HepG2 (cell line): Measurements from ENCODE around the gene RNF6. TPM values are rescaled to one million over a fixed set of nuclear protein-coding genes. Genes with fewer than 3 reads are reported as not detected.

Experiments used
- ATF1 ChIP-seq: IDR thresholded peaks from 2 replicates; pipeline ENCODE4 v1.6.1; 2016; ENCODE audit warnings: mild to moderate bottlenecking, control low read depth
- CEBPB ChIP-seq: IDR thresholded peaks from 2 replicates; pipeline ENCODE4 v1.6.1; 2011; ENCODE audit warnings: low read depth, low read length, improper control_type of control experiment, borderline replicate concordance
- DR1 ChIP-seq: sonication (generic); formaldehyde crosslinking; IDR thresholded peaks from 2 replicates; pipeline ENCODE4 v1.8.0; 2021; ENCODE audit warnings: mild to moderate bottlenecking, missing genetic modification reagents, inconsistent platforms
- FOXP1 ChIP-seq, 2 experiments: fragments of 450-650 bp in 1 of 2; IDR thresholded peaks; 2 replicates each; pipeline ENCODE4 v1.6.1; 2017 to 2018; ENCODE audit warnings: antibody characterized with exemption in 1 of 2
- PHF21A ChIP-seq: sonication (generic); formaldehyde crosslinking; IDR thresholded peaks from 2 replicates; pipeline ENCODE4 v1.5.0; 2020; ENCODE audit warnings: mild to moderate bottlenecking, missing genetic modification reagents
- SALL1 ChIP-seq: sonication (generic); formaldehyde crosslinking; IDR thresholded peaks from 2 replicates; pipeline ENCODE4 v1.8.0; 2022; ENCODE audit warnings: mild to moderate bottlenecking, missing genetic modification reagents
- TAF15 ChIP-seq: fragments of 200-400 bp; formaldehyde crosslinking; IDR thresholded peaks from one replicate; pipeline ENCODE4 v1.6.1; 2018; ENCODE audit warnings: mild to moderate bottlenecking, low read depth, low read length; ENCODE audit not compliant: poor library complexity, severe bottlenecking
- ZFP41 ChIP-seq: sonication (generic); formaldehyde crosslinking; IDR thresholded peaks from 2 replicates; pipeline ENCODE4 v1.4.0; 2020; ENCODE audit warnings: mild to moderate bottlenecking, missing genetic modification reagents, borderline replicate concordance
- ZFP90 ChIP-seq: sonication (generic); formaldehyde crosslinking; IDR thresholded peaks from 2 replicates; pipeline ENCODE4 v1.8.0; 2022; ENCODE audit warnings: missing genetic modification reagents, mild to moderate bottlenecking, inconsistent platforms, borderline replicate concordance
- ZKSCAN5 ChIP-seq: sonication (generic); formaldehyde crosslinking; IDR thresholded peaks from 2 replicates; pipeline ENCODE4 v1.5.1; 2020; ENCODE audit warnings: mild to moderate bottlenecking, missing genetic modification reagents
- ZNF33B ChIP-seq: sonication (generic); formaldehyde crosslinking; IDR thresholded peaks from 2 replicates; pipeline ENCODE4 v1.5.1; 2020; ENCODE audit warnings: mild to moderate bottlenecking, missing genetic modification reagents
- ZNF468 ChIP-seq: sonication (generic); formaldehyde crosslinking; IDR thresholded peaks from 2 replicates; pipeline ENCODE4 v1.8.0; 2022; ENCODE audit warnings: mild to moderate bottlenecking, moderate library complexity, missing genetic modification reagents
- ZNF672 ChIP-seq: sonication (generic); formaldehyde crosslinking; IDR thresholded peaks from 2 replicates; pipeline ENCODE4 v1.8.1; 2022; ENCODE audit warnings: missing genetic modification reagents
- ZNF703 ChIP-seq: sonication (generic); formaldehyde crosslinking; IDR thresholded peaks from 2 replicates; pipeline ENCODE4 v1.5.1; 2020; ENCODE audit warnings: missing genetic modification reagents, mild to moderate bottlenecking, moderate library complexity, borderline replicate concordance
- ZNF788 ChIP-seq: sonication (generic); formaldehyde crosslinking; IDR thresholded peaks from 2 replicates; pipeline ENCODE4 v1.5.0; 2020; ENCODE audit warnings: mild to moderate bottlenecking, missing genetic modification reagents, borderline replicate concordance
- ZSCAN9 ChIP-seq: IDR thresholded peaks from 2 replicates; pipeline ENCODE4 v1.6.1; 2016; ENCODE audit warnings: borderline replicate concordance
- polyA plus RNA-seq, 8 experiments: library from polyadenylated mRNA; depleted of rRNA in 3 of 8; stranded (reverse) in 7 of 8; unstranded in 1 of 8; fragments of >200 nt; fragmentation: Illumina TruSeq in 4 of 8; extraction: Trizol in 4 of 8; gene quantifications; 2 replicates each; pipeline versions ENCODE4 v1.2.1 to v1.2.3, GENCODE V29; 2011 to 2016; ENCODE audit warnings: low read depth in 4 of 8, missing spikeins in 1 of 8, mixed read lengths in 1 of 8; ENCODE audit not compliant: insufficient read depth in 1 of 8
- total RNA-seq, 5 experiments: library from RNA; depleted of rRNA; stranded (reverse); fragments of >200 nt; fragmentation: Illumina TruSeq; extraction: Trizol; gene quantifications; 2 replicates each; pipeline ENCODE4 v1.2.3, GENCODE V29; 2016; ENCODE audit warnings: low read depth in 1 of 5
- TF ChIP-seq, protein P1 (sequence below): sonication (generic); formaldehyde crosslinking; IDR thresholded peaks from 2 replicates; pipeline ENCODE4 v1.4.0; 2020; ENCODE audit warnings: missing genetic modification reagents
- TF ChIP-seq, protein P2 (sequence below): sonication (generic); formaldehyde crosslinking; IDR thresholded peaks from 2 replicates; pipeline ENCODE4 v1.8.1; 2023; ENCODE audit warnings: mild to moderate bottlenecking, missing genetic modification reagents, borderline replicate concordance
- TF ChIP-seq, protein P3 (sequence below): sonication (generic); formaldehyde crosslinking; IDR thresholded peaks from 2 replicates; pipeline ENCODE4 v1.4.0; 2020; ENCODE audit warnings: missing genetic modification reagents, mild to moderate bottlenecking, borderline replicate concordance
- TF ChIP-seq, protein P4 (sequence below): sonication (generic); formaldehyde crosslinking; IDR thresholded peaks from 2 replicates; pipeline ENCODE4 v1.5.0; 2020; ENCODE audit warnings: mild to moderate bottlenecking, missing genetic modification reagents, borderline replicate concordance

The RNF6 gene
- total and polyA plus RNA-seq, 2 of the 13 experiments (the other 11 are each of a cell fraction or from before 2014, with no cell fraction given): 14.6 to 36.8 TPM

DNA sequence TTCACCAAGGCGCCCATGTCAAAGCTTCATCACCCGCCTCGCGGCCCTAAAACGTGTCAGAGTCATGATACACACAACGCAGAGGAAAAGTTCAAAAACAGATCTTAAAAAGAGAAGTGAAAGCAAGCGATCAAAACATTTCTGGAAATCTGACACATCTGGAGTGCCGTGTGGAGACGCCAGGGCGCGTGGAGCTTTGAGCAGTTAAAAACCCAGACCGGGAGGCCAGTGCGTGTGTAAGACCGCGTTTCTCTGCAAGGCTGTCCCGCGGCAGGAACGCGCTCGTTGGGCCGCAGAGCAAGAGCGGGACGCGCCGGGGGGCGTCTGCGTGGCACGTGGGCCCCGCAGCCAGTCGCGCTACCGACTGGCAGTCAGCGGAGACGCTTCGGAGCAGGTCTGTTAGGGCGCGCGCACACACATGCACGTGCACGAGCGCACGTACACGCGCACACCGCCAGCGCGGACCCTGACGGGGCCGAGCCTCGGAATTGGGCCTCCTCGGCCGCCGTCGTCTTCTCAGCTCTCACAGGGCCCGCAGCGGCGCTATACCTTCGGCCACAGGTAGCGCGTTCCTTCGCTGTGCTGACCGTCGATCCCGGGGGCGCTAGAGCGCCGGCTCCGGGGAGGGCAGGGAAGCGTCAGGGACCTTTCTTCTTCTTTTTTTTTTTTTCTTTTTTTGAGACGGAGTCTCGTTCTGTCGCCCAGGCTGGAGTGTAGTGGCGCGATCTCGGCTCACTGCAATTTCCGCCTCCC is 35.8 kb downstream of the RNF6 start (continued):
- TF ChIP-seq, protein P1, sequence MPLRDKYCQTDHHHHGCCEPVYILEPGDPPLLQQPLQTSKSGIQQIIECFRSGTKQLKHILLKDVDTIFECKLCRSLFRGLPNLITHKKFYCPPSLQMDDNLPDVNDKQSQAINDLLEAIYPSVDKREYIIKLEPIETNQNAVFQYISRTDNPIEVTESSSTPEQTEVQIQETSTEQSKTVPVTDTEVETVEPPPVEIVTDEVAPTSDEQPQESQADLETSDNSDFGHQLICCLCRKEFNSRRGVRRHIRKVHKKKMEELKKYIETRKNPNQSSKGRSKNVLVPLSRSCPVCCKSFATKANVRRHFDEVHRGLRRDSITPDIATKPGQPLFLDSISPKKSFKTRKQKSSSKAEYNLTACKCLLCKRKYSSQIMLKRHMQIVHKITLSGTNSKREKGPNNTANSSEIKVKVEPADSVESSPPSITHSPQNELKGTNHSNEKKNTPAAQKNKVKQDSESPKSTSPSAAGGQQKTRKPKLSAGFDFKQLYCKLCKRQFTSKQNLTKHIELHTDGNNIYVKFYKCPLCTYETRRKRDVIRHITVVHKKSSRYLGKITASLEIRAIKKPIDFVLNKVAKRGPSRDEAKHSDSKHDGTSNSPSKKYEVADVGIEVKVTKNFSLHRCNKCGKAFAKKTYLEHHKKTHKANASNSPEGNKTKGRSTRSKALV: peak; percentile 92
- TF ChIP-seq SALL1: peak; percentile 91
- peak; percentile 79; the same call in 1 of the 2 replicates for TF ChIP-seq ZNF33B (CRISPR knock-in tag)
- TF ChIP-seq ATF1 (CRISPR knock-in tag): no peak
- no peak for TF ChIP-seq TAF15
- TF ChIP-seq ZNF703 (CRISPR knock-in tag): peak; percentile 63; the same call in 1 of the 2 replicates
- no peak for TF ChIP-seq ZNF468 (CRISPR knock-in tag)
- TF ChIP-seq ZFP41 (CRISPR knock-in tag): peak; percentile 80; the same call in 1 of the 2 replicates
- TF ChIP-seq ZFP90: peak; percentile 88; the same call in 1 of the 2 replicates
- peak; percentile 31; the same call in 1 of the 2 replicates for TF ChIP-seq ZKSCAN5 (CRISPR knock-in tag)
- TF ChIP-seq FOXP1 (IDR thresholded peaks at IDR 0.05): no peak
- TF ChIP-seq FOXP1 (CRISPR knock-in tag; IDR thresholded peaks at IDR 0.05): 0 out of 2 replicates have a peak, but pooled peaks have one; percentile 12
- peak; percentile 70 for TF ChIP-seq PHF21A (CRISPR knock-in tag)
- TF ChIP-seq, protein P2, sequence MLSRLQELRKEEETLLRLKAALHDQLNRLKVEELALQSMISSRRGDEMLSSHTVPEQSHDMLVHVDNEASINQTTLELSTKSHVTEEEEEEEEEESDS: peak; percentile 84; the same call in 1 of the 2 replicates
- TF ChIP-seq, protein P3, sequence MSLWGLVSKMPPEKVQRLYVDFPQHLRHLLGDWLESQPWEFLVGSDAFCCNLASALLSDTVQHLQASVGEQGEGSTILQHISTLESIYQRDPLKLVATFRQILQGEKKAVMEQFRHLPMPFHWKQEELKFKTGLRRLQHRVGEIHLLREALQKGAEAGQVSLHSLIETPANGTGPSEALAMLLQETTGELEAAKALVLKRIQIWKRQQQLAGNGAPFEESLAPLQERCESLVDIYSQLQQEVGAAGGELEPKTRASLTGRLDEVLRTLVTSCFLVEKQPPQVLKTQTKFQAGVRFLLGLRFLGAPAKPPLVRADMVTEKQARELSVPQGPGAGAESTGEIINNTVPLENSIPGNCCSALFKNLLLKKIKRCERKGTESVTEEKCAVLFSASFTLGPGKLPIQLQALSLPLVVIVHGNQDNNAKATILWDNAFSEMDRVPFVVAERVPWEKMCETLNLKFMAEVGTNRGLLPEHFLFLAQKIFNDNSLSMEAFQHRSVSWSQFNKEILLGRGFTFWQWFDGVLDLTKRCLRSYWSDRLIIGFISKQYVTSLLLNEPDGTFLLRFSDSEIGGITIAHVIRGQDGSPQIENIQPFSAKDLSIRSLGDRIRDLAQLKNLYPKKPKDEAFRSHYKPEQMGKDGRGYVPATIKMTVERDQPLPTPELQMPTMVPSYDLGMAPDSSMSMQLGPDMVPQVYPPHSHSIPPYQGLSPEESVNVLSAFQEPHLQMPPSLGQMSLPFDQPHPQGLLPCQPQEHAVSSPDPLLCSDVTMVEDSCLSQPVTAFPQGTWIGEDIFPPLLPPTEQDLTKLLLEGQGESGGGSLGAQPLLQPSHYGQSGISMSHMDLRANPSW (CRISPR knock-in tag): no peak; the same call in 1 of the 2 replicates
- no peak for TF ChIP-seq ZNF672 (CRISPR knock-in tag)
- TF ChIP-seq ZNF788 (CRISPR knock-in tag): peak; percentile 79; the same call in 1 of the 2 replicates
- TF ChIP-seq, protein P4, sequence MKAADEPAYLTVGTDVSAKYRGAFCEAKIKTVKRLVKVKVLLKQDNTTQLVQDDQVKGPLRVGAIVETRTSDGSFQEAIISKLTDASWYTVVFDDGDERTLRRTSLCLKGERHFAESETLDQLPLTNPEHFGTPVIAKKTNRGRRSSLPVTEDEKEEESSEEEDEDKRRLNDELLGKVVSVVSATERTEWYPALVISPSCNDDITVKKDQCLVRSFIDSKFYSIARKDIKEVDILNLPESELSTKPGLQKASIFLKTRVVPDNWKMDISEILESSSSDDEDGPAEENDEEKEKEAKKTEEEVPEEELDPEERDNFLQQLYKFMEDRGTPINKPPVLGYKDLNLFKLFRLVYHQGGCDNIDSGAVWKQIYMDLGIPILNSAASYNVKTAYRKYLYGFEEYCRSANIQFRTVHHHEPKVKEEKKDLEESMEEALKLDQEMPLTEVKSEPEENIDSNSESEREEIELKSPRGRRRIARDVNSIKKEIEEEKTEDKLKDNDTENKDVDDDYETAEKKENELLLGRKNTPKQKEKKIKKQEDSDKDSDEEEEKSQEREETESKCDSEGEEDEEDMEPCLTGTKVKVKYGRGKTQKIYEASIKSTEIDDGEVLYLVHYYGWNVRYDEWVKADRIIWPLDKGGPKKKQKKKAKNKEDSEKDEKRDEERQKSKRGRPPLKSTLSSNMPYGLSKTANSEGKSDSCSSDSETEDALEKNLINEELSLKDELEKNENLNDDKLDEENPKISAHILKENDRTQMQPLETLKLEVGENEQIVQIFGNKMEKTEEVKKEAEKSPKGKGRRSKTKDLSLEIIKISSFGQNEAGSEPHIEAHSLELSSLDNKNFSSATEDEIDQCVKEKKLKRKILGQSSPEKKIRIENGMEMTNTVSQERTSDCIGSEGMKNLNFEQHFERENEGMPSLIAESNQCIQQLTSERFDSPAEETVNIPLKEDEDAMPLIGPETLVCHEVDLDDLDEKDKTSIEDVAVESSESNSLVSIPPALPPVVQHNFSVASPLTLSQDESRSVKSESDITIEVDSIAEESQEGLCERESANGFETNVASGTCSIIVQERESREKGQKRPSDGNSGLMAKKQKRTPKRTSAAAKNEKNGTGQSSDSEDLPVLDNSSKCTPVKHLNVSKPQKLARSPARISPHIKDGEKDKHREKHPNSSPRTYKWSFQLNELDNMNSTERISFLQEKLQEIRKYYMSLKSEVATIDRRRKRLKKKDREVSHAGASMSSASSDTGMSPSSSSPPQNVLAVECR: peak; percentile 89
- peak; percentile 46; the same call in 1 of the 2 replicates for TF ChIP-seq DR1 (CRISPR knock-in tag)
- no peak; the same call in 1 of the 2 replicates for TF ChIP-seq ZSCAN9 (CRISPR knock-in tag)
- TF ChIP-seq CEBPB: no peak
